Measurements from ENCODE around the gene TEP1. TPM values are rescaled to one million over a fixed set of nuclear protein-coding genes. Genes with fewer than 3 reads are reported as not detected.
A peak's percentile ranks its signal among the peaks of the same experiment; 100 is the strongest.

Gene TEP1
- total and polyA plus RNA-seq, 2 of the 8 experiments (the other 6 are each of a cell fraction or from before 2014, with no cell fraction given) = 6.9 to 10.7 TPM

DNA sequence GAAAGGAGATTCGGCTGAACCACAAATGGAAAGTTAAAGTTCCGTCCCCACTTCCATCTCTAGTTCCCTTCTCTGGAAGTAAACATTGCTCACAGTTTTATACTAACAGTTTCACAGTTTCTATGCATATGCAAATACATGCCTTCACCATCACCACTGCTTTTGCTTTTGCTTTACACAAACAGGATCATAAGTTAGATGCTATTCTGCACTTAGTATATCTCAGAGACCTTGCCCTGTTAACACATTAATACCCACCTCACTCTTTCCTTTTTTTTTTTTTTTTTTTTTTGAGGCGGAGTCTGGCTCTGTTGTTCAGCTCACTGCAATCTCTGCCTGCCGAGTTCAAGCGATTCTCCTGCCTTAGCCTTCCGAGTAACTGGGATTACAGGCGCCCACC is 890 bp downstream of the TEP1 start:
- Histone ChIP-seq H3K4me3 (ENCODE audit: extremely low read depth in 1 of 4, insufficient read depth in 2 of 4, low read depth in 3 of 4, low read length in 4 of 4) (peak overlapping the region; percentile 91 to 97 (median 92)), H3K9ac (replicated peaks in 1 of 4; ENCODE audit: extremely low read depth in 1 of 4, low read depth in 3 of 4, low read length in 3 of 4) (no peak overlapping the region; a peak in 2 of 7 replicates), H2BK120ac (replicated peaks; ENCODE audit: low read depth, low read length) (no peak overlapping the region), H4K8ac (ENCODE audit: extremely low read depth, insufficient read depth, low read length) (no peak overlapping the region), H3K9me3 (ENCODE audit: insufficient read depth in 2 of 2, low read depth in 1 of 2, low read length in 1 of 2) (no peaks in the 10 kb centered on the region; a peak in 1 of 4 replicates), H3K4me1 (replicated peaks in 1 of 4; ENCODE audit: control insufficient read depth in 3 of 4, insufficient read depth in 4 of 4, low read length in 3 of 4) (peaks cover 0 to 5% (median 3%) of the 10 kb centered on the region in 4 experiments; a peak in 3 of 7 replicates), H2AK5ac (ENCODE audit: low read depth, low read length) (no peak overlapping the region), H3K18ac (ENCODE audit: extremely low read depth, low read length) (no peak overlapping the region), H2BK5ac (ENCODE audit: low read depth, low read length) (no peak overlapping the region), H3K79me1 (ENCODE audit: low read depth, low read length) (0 out of 2 replicates have a peak, but pooled peaks cover 3% of the 10 kb centered on the region), H3K4me2 (ENCODE audit: insufficient read depth in 1 of 2, low read depth in 2 of 2, low read length in 2 of 2) (peak overlapping the region; percentile 68 to 81), H2BK20ac (ENCODE audit: low read length) (no peak overlapping the region), H3K79me2 (ENCODE audit: control insufficient read depth in 1 of 2, insufficient read depth in 2 of 2, low read length in 2 of 2) (no peaks in the 10 kb centered on the region; a peak in 1 of 4 replicates), H3K23ac (ENCODE audit: insufficient read length) (no peak overlapping the region), H3K27ac (ENCODE audit: low read depth, low read length) (no peak overlapping the region), H2AFZ (ENCODE audit: low read length) (0 out of 2 replicates have a peak overlapping the region, but pooled peaks have one; percentile 7), H2BK15ac (ENCODE audit: low read length) (no peak overlapping the region), H3K23me2 (ENCODE audit: low read depth, low read length) (peaks cover 7% of the 10 kb centered on the region), H4K20me1 (replicated peaks in 1 of 2; ENCODE audit: control insufficient read depth in 1 of 2, insufficient read depth in 2 of 2, low read length in 2 of 2) (no peaks in the 10 kb centered on the region), H2BK12ac (ENCODE audit: low read depth, low read length) (no peak overlapping the region), H3K36me3 (ENCODE audit: control insufficient read depth in 2 of 4, insufficient read depth in 4 of 4, low read length in 3 of 4) (peaks cover 0 to 3% (median 0%) of the 10 kb centered on the region in 4 experiments; a peak in 1 of 8 replicates), H3K14ac (ENCODE audit: insufficient read length) (no peak overlapping the region), H3K56ac (replicated peaks; ENCODE audit: insufficient read length, low read depth, low read length) (no peak overlapping the region), H3K4ac (replicated peaks; ENCODE audit: insufficient read length, low read depth, low read length) (no peak overlapping the region), H4K5ac (ENCODE audit: insufficient read length, low read depth, low read length) (no peak overlapping the region), H4K91ac (replicated peaks; ENCODE audit: insufficient read length, low read length) (no peak overlapping the region), H3K27me3 (replicated peaks in 1 of 4; ENCODE audit: control insufficient read depth in 3 of 4, extremely low read depth in 1 of 4, insufficient read depth in 3 of 4, low read length in 3 of 4) (no peaks in the 10 kb centered on the region)
- FAIRE-seq (no peak), DNase-seq (ENCODE audit: low read depth in 1 of 2, low spot score in 2 of 2) (no peak)
- TF ChIP-seq GTF2F1 (IDR thresholded peaks at IDR 0.05; ENCODE audit: borderline replicate concordance, low read depth, low read length) = no peak
- TF ChIP-seq RBBP5 (IDR thresholded peaks at IDR 0.05; ENCODE audit: borderline replicate concordance, low read depth, low read length) = no peak
- TF ChIP-seq SAP30 (IDR thresholded peaks at IDR 0.05; ENCODE audit: insufficient read depth, insufficient replicate concordance, low read length) = no peak
- no peak for TF ChIP-seq TEAD4 (IDR thresholded peaks at IDR 0.05; ENCODE audit: low read depth, low read length)
- no peak for TF ChIP-seq FOSL1 (IDR thresholded peaks at IDR 0.05; ENCODE audit: insufficient read depth, low read depth, low read length)
- TF ChIP-seq EGR1 (IDR thresholded peaks at IDR 0.05; ENCODE audit: borderline replicate concordance, low read depth, low read length) = no peak
- TF ChIP-seq JUND (IDR thresholded peaks at IDR 0.05; ENCODE audit: low read length) = no peak
- no peak for TF ChIP-seq BCL11A (IDR thresholded peaks at IDR 0.05; ENCODE audit: low read depth in 2 of 2, low read length in 2 of 2)
- no peak for TF ChIP-seq TCF12 (IDR thresholded peaks at IDR 0.05; ENCODE audit: low read depth, low read length)
- TF ChIP-seq YY1 (IDR thresholded peaks at IDR 0.05; ENCODE audit: low read depth, low read length) = no peak
- no peak for TF ChIP-seq RNF2 (IDR thresholded peaks at IDR 0.05; ENCODE audit: borderline replicate concordance, low read depth, low read length, missing control alignments, poor library complexity, severe bottlenecking)
- TF ChIP-seq NRF1 (IDR thresholded peaks at IDR 0.05; ENCODE audit: low read depth, low read length) = no peak
- no peak for TF ChIP-seq CBX5 (IDR thresholded peaks at IDR 0.05; ENCODE audit: low read depth, low read length)
- no peak for TF ChIP-seq HDAC6 (IDR thresholded peaks at IDR 0.05; ENCODE audit: low read depth, low read length)
- 19% methylated on average over 6 of the region's 7 CpGs; no CpG with 5 or more reads in 1 of the 2 experiments for WGBS, 2 experiments (ENCODE audit: extremely low coverage in 1 of 2, insufficient coverage in 1 of 2, insufficient read length in 1 of 2, insufficient replicate concordance in 2 of 2, low coverage in 1 of 2, low lambda C conversion rate in 2 of 2, missing lambda C conversion rate in 1 of 2)
- CTCF ChIA-PET (ENCODE audit: partially characterized antibody) = interaction anchor here (1.0 to 3.7 kb wide), 2 partner anchors 19 to 196 kb away, joined by 3 to 35 read pairs; no protein-coding TSS in a partner anchor
- POLR2A ChIA-PET (ENCODE audit: partially characterized antibody) = interaction anchor here (0.6 to 2.6 kb wide), 8 partner anchors 10 to 69 kb away, joined by 3 to 19 read pairs (median 5); partner anchors contain the start of gene PARP2
